ENCODE measurements around the gene COX5B.

DNA sequence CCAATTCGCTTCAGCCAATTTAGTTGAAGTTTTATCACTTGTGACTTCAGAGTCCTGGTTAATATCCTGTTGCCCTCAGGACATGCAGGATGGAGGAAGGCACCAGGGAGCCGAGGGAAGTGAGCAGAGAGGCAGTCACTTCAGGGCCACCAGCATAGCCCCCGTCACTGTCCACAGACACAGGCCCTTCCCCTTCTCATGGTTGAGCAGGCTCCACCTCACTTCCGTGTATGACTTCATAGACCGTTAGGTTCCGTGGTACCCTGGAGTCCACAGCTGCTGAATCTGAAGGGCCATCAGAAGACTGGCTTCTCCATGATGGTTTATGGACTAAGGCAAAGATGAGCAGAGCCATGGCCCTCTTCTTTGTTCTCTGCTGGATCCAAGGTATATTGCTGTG lies 23.6 kb downstream of the COX5B start, which contains the start of gene C2orf92:
- TF ChIP-seq, protein P1, sequence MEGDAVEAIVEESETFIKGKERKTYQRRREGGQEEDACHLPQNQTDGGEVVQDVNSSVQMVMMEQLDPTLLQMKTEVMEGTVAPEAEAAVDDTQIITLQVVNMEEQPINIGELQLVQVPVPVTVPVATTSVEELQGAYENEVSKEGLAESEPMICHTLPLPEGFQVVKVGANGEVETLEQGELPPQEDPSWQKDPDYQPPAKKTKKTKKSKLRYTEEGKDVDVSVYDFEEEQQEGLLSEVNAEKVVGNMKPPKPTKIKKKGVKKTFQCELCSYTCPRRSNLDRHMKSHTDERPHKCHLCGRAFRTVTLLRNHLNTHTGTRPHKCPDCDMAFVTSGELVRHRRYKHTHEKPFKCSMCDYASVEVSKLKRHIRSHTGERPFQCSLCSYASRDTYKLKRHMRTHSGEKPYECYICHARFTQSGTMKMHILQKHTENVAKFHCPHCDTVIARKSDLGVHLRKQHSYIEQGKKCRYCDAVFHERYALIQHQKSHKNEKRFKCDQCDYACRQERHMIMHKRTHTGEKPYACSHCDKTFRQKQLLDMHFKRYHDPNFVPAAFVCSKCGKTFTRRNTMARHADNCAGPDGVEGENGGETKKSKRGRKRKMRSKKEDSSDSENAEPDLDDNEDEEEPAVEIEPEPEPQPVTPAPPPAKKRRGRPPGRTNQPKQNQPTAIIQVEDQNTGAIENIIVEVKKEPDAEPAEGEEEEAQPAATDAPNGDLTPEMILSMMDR (IDR thresholded peaks at IDR 0.05; ENCODE audit: insufficient read depth, low read length), result no peak
- TF ChIP-seq REST (IDR thresholded peaks at IDR 0.05; ENCODE audit: insufficient replicate concordance, low read depth) (no peak), GABPA (IDR thresholded peaks at IDR 0.05; ENCODE audit: low read depth) (no peak), POLR2AphosphoS5 (IDR thresholded peaks at IDR 0.05; ENCODE audit: low read depth) (no peak)

Data from HL-60 (cell line).